ENCODE results near the gene CDC14B.

Gene CDC14B

GRCh38 chr9:96502539-96503373, 116.9 kb downstream of the CDC14B start:
- DNase-seq (ENCODE audit: low read depth in 2 of 2) = no peak

- DNase-seq (ENCODE audit: low read depth in 2 of 2) = no peak
Observed at GRCh38 chr9:96501633-96502538, 117.8 kb downstream of the CDC14B start.

GRCh38 chr9:96500696-96501632, 118.7 kb downstream of the CDC14B start:
- no peak for DNase-seq (ENCODE audit: low read depth in 2 of 2)

GRCh38 chr9:96499257-96499656, 120.4 kb downstream of the CDC14B start:
- DNase-seq (ENCODE audit: low read depth in 2 of 2) = no peak

GRCh38 chr9:96498796-96499195, 120.8 kb downstream of the CDC14B start:
- DNase-seq (ENCODE audit: low read depth in 2 of 2) = no peak

- DNase-seq (ENCODE audit: low read depth in 2 of 2) = no peak
Observed at GRCh38 chr9:96497117-96497399, 122.6 kb downstream of the CDC14B start.

GRCh38 chr9:96496368-96497116, 123.1 kb downstream of the CDC14B start:
- DNase-seq (ENCODE audit: low read depth in 2 of 2) = no peak

- DNase-seq (ENCODE audit: low read depth in 2 of 2) = peak in 1 of 2 experiments; percentile 58
Observed at GRCh38 chr9:96495341-96495740, 124.3 kb downstream of the CDC14B start.

GRCh38 chr9:96494215-96494800, 125.3 kb downstream of the CDC14B start:
- no peak for DNase-seq (ENCODE audit: low read depth in 2 of 2)

- no peak for DNase-seq (ENCODE audit: low read depth in 2 of 2)
Observed at GRCh38 chr9:96493757-96494156, 125.9 kb downstream of the CDC14B start.

GRCh38 chr9:96492993-96493531, 126.6 kb downstream of the CDC14B start:
- DNase-seq (ENCODE audit: low read depth in 2 of 2) = no peak

- DNase-seq (ENCODE audit: low read depth in 2 of 2) = no peak
Observed at GRCh38 chr9:96491880-96492525, 127.6 kb downstream of the CDC14B start.

- DNase-seq (ENCODE audit: low read depth in 2 of 2) = no peak
Observed at GRCh38 chr9:96491079-96491879, 128.4 kb downstream of the CDC14B start.

GRCh38 chr9:96490534-96491078, 129.0 kb downstream of the CDC14B start:
- DNase-seq (ENCODE audit: low read depth in 2 of 2) = no peak

- DNase-seq (ENCODE audit: low read depth in 2 of 2) = no peak
Observed at GRCh38 chr9:96489482-96489979, 130.1 kb downstream of the CDC14B start.

GRCh38 chr9:96487949-96488348, 131.7 kb downstream of the CDC14B start:
- no peak for DNase-seq (ENCODE audit: low read depth in 2 of 2)

GRCh38 chr9:96487029-96487396, 132.6 kb downstream of the CDC14B start:
- no peak for DNase-seq (ENCODE audit: low read depth in 2 of 2)

GRCh38 chr9:96486386-96487028, 133.1 kb downstream of the CDC14B start:
- peak; percentile 75 to 77 for DNase-seq (ENCODE audit: low read depth in 2 of 2)
